GM19240 (cell line): ENCODE results near the gene VWA8.
"Not testable (repeated sequence)": the region's sequence is repeated elsewhere in the genome, so short reads cannot be mapped to it uniquely, and the experiment has no call there.

Experiments
- DNase-seq: peaks from one replicate; pipeline ENCODE4 v3.0.0; 2011; ENCODE audit warnings: low spot score; ENCODE audit not compliant: insufficient read length

Gene VWA8

GRCh38 chr13:41561170-41561569 is 399.7 kb downstream of the VWA8 start:
- DNase-seq, result no peak

DNA sequence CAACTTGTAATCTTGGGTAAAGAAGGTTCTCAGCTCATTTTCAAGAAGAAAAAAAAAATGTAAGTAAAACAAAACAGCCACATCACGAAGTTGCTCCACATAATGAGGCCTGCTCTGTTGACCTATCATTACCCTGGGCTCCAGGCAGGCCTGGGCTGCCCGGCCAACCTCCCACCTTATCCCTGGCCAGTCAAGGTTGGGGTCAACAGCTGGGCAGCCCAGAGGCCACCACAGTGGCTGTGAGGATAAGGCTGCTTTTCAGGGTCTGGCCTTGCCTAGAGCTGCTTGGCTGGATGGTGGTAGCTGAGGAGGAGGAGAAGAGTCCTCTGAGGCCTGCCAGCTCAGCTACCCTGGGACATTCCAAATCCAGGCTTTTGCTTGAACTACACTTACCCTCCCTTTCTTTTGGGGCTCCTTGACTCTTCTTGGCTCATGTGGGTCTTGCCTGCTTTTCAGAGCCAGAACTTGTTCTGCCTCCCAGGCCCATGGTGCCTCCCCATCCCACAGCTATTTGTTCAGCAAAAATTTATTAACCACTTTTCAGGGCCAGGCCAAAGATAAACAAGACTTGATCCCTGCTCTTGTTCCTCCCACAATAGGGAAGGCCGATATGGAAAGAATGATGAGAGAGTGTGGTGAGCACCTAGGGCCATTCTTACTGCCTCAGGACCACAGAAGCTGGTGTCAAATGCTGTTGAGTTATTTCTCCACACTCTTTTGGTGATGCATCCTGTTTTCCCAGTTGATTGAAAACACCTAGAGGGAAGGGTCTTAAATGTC is 401.9 kb downstream of the VWA8 start:
- DNase-seq, result no peak

GRCh38 chr13:41557719-41558118 is 403.2 kb downstream of the VWA8 start:
- DNase-seq, result no peak

DNA sequence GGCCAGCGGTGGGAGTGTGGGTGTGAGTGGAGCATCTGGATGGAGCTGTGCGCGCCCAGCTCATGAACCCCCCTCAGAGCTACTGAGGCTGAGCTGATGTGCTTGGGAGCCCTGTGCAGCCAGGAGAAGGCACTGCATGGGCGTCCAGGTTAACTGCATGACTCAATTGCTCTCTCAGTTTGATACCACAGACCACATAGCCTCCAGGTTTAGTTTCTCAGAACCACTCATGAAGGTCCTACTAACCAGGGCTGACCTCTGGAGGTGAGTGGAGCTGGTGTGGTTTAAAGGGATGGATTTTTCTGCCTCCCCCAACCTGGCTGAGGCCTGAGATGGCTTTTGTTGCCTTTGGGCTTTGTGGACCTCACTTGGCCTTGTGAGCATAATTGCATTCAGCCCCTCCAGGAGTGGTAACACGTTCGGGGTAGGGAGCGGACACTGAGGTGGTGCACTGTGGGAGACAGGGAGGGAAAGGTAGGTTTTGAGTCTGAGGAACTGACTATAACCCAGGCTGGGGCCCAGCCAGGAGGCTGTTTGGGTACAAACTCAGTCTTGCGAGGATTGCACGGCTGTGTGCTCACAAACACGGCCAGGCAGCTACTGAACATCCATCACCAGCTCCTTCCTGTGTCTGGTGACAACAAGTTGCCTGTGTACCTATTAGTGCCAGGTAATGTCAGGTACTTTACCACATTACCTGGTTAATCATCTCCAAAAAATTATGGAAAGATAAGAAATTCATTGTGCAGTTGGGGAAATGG is 406.1 kb downstream of the VWA8 start:
- peak; percentile 59 for DNase-seq

- DNase-seq, result no peak
Measured at GRCh38 chr13:41554180-41554579, 406.7 kb downstream of the VWA8 start.

- DNase-seq, result no peak
Measured at GRCh38 chr13:41552031-41552430, 408.9 kb downstream of the VWA8 start.

DNA sequence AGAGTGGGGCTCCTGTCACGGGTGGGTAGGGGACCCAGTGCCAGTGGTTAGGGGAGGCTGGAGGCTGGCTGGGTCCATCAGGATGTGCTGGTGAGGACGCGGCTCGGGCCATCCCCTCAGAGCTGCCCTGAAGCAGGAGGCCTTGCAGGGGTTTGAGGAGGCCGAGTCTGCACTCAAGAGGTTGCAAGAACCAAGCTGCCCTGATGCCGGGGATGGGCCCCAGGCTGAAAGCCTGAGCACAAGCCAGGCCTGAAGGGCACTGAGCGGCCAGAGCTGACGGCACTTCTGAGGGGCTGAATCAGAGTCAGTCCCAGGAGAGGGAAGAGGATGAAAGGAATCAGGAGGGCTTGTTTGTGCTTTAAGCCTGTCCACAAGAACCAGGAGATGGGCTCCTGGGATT is 410.6 kb downstream of the VWA8 start:
- DNase-seq, result no peak

- DNase-seq, result no peak
Measured at GRCh38 chr13:41549491-41549890, 411.4 kb downstream of the VWA8 start.

DNA sequence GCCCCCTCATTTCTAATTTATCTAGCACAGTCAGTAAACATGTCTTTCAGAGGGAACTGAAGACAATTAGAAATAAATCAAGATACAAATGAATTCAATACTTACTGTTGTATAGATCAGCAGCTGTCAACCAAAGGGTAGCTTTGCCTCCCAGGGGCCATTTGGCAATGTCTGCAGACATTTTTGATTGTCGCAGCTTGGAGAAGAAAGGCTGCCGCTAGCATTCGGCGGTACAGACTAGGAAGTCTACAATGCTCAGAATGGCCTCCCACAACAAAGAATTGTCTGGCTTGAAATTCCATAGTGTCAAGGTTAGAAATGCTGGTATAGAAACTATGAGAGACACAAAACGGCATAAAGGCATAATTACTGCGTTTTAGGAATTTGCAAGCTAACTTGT is 412.0 kb downstream of the VWA8 start:
- DNase-seq, result no peak

DNA sequence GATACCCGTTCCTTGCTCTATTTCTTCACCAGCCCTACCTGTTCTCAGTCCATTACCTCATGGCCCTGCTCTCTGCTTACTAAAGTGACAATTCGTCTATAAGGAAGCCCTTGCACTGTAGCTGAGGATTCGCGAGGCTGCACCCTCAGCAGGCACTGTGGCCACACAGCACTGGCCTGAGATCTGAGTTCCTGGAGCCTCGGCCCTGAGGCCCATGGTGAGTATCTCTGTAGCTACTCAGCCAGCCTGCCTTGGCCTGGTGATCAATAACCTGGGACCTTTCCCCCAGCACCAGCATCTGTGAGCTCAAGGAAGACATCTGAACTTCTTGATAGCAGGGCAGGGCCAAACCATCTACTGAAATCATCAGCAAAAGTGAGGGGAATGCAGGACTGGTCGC is 412.9 kb downstream of the VWA8 start:
- DNase-seq, result no peak

DNA sequence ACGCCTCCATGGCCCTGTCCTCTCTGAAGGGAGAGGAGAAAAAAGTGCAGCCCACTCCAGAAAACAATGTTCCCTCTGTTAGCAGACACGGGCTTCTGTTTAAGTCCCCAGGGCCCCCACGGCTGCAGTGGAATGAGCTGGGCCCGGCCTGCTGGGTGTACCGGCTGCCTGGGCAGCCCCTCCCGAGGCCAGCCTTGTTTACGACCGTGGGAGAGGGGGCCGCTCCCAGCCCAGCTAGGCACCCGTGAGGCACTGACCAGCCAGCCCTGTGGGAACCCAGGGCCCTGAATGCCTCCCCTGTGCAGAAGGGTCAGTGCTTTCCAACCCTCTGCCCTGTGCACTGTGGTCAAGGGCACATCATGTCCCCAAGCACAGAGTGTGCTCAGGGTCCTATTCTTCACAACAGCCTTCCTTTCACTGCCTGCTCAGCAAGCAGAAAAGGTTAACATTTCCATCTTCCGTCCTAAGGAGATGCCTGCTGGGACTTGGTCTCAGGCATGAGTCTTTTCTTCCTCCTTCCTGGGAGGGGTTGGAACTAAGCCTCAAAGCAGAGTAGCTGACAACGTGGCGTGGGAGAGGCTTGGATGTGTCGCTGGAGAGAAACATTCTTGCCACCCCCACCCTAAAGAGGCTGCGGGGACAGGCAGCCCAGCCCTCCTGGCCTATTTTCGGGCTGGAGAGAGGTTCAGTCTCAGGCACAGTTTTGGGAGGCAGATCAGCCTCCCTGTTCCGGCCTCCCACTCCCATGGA is 413.5 kb downstream of the VWA8 start:
- DNase-seq, result no peak

GRCh38 chr13:41546372-41547190 is 414.3 kb downstream of the VWA8 start:
- DNase-seq, result no peak

- no peak for DNase-seq
Measured at GRCh38 chr13:41545432-41545707, 415.5 kb downstream of the VWA8 start.

DNA sequence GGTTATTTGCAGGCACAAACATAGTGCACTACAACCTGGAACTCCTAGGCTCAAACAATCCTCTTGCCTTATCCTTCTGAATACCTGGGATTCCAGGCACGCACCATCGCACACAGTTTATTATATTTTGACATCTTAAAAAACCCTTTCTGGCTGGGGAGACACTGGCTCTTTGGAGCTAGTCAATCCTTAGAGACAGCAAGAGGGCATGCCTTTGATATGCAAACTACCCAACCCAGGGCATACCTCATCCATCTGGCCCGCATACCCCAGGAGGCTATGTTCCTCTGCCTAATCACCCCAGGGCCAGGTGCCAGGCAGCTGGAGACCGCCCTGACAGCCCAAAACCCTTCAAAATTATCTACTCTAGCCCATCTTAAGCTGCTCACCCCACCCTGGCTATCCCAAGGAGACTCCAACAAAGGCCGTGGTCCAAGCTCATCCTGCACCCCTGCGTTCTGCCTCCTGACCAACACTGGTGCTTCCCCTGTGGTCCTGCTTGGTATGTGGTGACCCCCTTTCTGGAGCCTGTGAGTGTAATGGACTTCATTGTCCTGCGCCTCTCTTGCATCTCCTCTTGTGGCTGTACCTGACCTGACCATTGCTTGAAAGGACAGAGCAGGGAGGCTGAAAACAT is 417.1 kb downstream of the VWA8 start:
- DNase-seq, result no peak

GRCh38 chr13:41542799-41543198 is 418.1 kb downstream of the VWA8 start:
- not testable (repeated sequence) for DNase-seq

GRCh38 chr13:41542281-41542680 is 418.6 kb downstream of the VWA8 start:
- DNase-seq, result no peak

- no peak for DNase-seq
Measured at GRCh38 chr13:41541142-41541938, 419.6 kb downstream of the VWA8 start.

DNA sequence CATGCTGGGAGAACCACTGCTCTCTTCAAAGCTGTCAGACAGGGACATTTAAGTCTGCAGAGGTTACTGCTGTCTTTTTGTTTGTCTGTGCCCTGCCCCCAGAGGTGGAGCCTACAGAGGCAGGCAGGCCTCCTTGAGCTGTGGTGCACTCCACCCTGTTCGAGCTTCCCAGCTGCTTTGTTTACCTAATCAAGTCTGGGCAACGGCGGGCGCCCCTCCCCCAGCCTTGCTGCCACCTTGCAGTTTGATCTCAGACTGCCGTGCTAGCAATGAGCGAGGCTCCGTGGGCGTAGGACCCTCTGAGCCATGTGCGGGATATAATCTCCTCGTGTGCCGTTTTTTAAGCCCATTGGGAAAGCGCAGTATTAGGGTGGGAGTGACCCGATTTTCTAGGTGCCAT is 420.7 kb downstream of the VWA8 start:
- not testable (repeated sequence) for DNase-seq

DNA sequence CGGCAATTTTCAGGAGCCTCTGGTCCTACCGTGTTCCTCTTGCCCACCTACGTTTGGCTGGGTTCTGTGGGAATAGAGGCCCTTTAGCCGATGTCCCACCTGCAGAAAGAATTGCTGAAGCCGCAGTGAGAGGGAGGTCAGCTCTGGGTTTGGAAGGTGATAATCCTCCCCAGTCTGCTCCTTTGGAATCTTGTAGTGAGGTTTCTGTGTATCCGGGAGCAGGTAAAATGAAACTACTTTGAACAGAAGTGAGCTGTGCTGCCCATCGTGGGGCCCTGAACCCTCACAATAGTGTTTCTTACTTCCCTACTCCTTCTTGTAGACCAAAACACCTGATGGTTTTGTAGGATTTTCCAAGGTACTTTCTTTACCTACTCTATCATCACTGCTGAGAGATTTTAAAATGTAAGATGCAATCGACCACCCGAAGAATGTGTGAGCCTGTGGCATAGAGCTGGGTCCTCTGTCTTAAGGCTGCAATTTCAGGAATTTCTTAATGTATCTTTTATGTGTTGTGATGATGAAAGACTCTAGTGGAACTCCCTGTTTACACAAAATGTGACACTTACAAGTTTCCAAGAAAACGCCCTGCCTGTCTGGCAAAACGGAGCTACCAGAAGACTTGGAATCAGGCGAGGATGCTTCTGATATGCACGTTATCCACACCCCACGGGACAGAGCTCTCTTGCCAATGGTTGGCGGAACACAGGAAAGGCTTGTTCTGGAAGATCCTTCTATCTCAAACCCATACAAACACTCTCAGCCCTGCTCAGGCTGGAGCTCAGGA is 427.4 kb downstream of the VWA8 start:
- DNase-seq, result no peak
